HG03575 (cell line): Measurements from ENCODE around the gene DEFB132.

ENCODE experiments used
- ATAC-seq: cut with Tn5 transposase; IDR thresholded peaks from one replicate; pipeline ENCODE4 v1.9.1; 2021; ENCODE audit not compliant: unreplicated experiment, insufficient number of reproducible peaks, low FRiP score; ENCODE audit errors: extremely low read depth

Gene DEFB132

DNA sequence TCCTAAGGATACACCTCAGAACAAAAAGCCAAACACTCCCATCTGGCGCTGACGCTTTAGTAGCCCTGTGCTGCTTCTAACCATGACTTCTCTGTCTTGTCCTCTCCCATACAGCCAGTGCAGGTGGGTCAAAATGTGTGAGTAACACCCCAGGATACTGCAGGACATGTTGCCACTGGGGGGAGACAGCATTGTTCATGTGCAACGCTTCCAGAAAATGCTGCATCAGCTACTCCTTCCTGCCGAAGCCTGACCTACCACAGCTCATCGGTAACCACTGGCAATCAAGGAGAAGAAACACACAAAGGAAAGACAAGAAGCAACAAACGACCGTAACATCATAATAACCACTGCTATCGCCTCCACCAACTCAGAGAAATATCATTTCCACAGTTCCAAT, 1.4 kb downstream of the DEFB132 start:
- ATAC-seq, result no peak

DNA sequence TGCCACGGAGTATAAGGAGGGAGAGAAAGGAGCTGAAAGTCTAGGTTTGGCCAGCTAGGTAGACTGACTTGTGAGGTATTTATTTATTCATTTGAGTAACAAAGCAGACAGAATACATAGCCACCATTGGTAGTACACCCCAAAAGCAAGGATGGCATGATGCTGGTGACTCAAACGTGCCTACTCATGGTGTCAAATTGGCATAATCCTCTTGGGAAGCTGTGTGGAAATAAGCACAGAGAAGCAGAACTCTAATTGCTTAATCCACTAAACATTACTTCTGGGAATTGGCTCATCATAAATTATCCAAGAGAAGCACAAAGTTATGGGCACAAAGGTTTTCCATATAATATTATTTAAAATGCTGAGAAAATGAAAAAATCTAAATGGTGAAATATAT, 2.5 kb downstream of the DEFB132 start:
- no peak for ATAC-seq

DNA sequence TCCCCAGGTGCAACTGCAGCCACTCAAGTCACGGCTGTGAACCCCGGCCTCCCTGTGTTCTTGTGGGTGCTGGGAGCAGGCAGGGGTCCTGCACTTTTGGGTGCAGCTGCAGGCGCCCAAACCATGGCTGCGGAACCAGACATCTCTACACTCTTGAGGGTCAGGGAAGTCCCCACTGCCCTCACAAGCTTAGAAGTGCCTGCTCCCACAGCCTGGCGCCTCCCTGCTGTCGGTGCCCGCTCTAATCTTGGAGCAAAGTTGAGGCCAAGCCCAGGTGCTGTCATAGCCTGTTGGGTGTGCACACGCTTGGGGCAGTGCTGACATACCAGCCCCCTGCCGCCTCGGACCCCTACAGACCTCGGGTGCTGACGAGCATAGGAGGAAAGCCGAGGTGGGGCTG, 6.2 kb downstream of the DEFB132 start:
- no peak for ATAC-seq

DNA sequence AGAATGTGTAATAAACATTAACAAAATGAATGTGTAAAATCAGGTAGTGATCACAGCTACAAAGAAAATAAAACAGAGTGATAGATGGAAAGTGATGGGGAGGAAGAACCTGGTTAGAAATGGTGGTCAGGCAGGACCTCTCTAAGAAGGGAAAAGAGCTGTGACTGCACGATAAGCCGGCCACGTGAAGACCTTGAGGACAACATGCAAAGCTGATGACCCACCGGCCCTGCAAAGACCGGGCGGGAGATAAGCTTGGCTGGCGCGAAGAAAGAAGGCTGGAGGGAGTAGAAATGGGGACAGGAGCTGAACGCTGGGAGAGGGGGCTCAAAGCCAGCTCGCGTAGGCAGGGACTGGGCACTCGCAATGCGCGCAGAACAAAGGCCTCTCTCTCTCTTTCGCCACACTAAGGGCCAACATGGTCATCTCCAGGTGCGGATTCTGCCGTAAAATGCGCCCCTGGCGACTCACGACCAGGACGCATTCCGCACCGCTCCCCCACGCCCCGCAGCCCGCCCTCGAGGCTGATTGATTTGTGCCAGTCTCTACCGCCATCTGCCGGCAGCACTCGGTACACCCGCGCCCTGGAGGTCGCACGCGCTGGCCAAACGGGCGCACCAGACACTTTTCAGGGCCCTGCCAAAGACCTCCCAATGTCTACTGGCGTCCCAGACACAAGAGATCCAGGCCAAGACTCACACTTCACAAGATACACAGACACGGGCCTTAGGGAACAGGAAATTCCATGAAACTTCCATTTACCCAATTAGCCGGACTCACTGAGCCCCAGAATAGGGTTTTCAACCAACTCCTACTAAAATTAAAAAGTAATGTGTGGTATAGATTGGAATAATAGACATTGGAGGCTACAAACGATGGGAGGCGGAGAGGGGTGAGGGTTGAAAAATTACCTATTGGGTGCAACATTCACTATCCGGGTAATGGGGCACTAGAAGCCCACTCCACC, 9.4 kb downstream of the DEFB132 start:
- no peak for ATAC-seq

DNA sequence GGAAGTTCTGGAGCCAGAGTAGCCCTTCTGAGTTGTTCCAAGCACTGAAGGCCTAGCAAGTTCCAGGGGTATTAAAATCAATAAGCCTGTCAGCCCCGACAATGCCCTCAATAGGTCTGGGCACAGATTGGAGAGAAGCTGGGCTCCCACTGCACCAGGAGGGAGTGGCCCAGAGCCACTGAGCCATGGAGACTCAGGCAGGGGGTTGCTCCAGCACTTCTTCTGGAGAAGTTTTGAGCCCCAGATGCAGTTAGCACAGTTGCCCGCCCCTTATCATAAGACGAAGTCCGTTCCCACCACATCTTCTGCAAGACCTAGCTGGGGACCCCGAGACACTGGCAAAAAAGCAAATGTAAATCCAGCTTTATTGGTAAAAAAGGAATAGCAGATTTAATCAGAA, 13.0 kb downstream of the DEFB132 start:
- no peak for ATAC-seq

DNA sequence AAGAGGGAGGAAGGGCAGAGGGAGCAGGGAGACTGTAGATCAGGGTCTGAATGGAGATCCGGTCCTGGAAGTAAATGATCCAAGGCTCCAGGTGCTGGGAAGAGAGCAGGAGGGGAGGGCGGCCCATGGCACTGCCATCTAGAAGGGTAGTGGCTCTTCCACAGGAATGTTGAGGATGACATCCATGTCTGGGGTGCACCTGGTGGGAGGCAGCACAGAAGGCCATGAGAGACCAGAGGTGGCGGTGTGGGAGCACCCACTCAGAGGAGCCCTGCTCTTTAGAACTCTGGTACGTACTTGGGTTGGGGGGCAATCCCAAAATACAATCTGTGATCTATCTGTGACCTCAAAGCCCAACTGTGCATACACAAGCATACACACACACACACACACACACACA, 13.5 kb downstream of the DEFB132 start:
- no peak for ATAC-seq

DNA sequence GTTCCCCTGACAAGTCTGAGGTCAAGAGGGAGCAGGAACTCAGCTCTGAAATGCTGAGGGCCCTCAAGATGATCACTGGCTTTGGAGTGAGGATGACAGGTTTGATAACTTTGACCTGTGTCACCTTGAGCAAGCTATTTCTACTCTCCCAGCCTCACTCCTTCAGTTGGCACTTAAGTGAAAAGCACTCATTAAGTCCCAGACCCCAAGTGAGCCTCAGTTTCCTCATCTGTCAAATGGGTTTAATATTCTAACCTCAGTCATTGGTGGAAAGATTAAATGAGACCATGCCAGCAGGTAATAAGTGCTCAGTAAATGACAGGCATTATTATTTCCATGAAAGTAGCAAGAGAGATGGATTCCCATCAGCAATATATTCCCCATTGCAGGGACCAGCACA, 14.0 kb downstream of the DEFB132 start:
- ATAC-seq, result no peak

DNA sequence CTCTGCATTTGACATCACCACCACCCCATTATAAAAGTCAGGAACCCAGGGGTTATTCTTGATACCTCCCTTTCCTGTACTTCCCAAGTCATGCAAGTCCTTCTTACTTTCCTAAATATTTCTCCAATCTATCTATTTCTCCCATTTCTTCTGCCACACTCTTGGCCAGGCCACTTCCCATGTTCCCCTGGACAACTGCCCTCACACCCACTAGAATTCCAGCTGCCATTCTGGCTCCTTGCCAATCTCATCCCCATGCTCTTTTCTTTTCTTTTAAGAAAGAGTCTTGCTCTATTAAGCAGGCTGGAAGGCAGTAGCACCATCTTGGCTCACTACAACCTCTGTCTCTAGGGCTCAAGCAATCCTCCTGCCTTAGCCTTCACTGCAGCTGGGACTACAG, 15.2 kb downstream of the DEFB132 start:
- no peak for ATAC-seq

DNA sequence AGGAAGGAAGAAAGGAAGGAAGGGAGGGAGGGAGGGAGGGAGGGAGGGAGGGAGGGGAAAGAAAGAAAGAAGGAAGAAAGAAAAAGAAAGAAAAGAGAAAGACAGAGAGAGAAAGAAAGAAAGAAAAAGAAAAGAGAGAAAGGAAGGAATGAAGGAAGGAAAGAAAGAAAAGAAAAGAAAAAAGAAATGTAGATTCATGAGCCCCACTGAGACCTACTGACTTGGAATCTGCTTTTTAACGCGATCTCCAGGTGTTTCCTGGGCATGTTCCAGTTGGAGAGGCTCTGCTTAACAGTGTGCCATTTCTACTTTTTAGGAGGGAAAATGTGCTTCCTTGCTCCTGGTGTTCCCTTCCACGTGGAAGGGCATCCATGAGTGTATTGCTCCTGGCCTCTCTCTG, 16.4 kb downstream of the DEFB132 start:
- ATAC-seq, result no peak

DNA sequence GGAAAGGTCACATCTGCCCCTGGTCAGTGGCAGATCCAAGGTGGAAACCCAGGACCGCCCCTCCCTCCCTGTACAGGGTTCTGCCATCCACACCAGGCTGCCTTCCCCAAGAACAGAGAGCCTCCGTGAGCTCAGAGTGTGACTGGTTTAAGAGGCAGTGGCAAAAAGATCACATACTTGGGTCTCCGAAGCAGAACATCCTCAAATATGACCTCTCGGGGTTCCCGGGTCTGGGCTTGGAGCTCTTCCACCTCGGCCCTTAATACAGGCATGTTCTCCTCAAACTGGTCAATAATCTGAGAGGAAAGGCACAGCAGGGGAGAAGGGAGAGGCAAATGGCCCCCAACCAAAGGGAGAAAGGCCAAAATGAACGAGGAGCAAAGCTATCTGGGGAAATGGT, 18.3 kb downstream of the DEFB132 start:
- ATAC-seq, result no peak

DNA sequence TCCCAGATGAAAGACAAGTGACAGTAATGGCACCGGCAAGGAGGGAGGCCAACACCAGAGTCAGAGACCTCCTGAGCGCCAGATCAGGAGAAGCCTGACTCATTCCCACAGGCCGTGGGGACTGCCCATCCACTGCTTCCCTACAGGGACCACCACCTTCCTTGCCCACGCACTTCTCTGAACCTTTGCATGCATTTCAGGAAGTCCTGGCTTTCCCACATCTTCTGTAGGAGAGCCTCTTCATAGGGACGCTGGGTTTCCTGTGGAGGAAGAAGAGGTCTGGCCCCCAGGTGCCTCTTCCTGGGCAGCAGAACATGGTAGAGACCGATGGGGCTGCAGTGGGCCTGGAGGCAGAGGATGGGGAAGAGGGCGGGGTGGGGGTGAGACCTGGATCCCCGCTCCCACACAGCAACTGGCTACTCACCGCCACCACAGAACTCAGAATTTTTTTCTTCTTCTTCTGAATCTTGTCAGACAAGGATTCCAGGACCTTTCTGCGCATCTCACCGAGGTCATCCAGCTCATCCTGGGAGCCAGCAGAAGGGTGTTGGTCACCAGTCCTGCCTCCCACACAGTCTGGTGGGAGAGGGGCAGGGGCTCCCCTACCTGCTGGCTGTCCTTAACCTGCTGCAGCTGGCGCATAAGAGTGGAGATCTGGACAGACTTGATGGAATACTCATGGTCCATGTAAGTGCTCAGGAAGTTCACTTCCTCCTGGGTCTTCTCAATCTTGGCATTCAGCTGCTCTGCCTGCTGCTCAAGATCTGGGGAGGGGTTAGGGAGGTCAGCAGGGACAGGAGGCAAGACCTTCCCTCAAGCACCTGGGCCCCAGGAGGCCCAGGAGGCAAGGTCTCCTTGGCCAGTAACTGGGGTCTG, 19.3 kb downstream of the DEFB132 start:
- no peak for ATAC-seq

DNA sequence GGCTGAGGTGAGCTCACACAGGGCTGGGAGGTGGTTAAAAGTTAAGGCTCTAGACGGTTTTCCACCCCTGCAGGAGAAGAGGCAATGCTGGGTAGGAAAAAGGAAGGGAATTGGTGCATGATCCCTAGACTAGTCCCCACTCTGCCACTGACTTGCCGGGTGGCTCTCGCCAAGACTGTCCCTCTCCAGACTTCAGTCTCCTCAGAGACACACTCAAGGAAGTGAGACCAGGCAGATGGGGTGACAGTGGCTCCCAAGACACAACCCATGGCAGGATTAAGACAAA, 19.9 kb downstream of the DEFB132 start:
- ATAC-seq, result no peak

DNA sequence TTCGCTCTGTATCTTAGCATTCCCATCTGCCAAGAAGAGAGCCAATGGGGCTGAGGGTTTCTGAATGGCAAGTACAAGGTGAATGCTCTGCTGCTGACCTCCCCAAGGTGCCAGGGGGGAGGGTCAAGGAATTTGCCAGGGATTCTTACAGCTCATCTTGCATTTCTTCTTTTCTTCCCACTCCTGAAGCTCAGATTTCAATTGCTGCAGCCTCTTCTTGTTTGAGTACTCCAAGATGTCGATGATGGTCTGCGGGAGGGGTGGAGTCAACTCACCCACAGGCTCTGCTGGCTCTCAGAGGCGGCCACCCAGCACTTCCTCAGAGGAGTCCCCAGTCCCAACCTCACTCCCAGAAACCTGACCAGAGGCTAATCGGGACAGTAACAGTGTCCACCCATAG, 20.7 kb downstream of the DEFB132 start:
- no peak for ATAC-seq

DNA sequence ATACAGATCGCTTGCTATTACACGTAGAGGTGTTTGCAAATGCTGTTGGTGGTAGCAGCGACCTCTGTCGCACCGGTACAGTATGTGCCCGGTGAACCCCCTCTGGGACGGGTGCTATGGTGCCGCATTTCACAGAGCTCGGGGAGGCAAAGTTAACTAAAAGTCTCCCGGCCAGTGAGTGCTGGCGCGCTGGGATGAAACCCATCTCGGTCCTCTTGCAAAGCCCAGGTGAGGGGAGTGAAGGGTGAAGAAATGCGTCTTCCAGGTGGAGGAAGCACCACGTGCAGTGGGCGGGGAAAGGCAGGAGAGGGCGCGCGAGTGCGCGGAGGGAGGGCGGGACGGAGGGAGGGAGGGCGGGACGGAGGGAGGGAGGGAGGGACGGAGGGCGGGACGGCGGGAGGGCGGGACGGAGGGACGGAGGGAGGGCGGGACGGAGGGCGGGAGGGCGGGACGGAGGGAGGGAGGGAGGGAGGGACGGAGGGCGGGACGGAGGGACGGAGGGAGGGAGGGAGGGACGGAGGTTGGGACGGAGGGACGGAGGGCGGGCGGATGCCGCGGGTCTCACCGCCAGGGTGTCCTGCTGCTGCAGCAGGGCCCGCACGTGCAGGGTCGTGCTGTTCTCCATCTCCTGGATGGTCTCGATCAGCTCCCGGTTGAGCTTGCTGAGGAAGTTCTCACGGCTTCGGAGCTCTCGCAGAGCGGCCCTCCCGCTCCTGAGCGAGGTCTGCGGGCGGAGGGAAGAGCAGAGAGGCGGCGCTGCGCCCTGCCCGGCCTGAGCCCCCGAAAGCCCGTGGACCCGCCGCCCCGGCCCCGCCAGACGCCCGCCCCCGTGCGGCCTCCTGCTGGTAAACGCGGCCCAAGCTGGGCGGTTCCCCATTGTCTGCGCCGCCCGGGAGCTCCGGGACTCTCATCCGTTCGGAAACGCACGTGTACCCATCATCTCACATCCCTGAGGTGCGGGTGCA, 21.4 kb downstream of the DEFB132 start:
- no peak for ATAC-seq

DNA sequence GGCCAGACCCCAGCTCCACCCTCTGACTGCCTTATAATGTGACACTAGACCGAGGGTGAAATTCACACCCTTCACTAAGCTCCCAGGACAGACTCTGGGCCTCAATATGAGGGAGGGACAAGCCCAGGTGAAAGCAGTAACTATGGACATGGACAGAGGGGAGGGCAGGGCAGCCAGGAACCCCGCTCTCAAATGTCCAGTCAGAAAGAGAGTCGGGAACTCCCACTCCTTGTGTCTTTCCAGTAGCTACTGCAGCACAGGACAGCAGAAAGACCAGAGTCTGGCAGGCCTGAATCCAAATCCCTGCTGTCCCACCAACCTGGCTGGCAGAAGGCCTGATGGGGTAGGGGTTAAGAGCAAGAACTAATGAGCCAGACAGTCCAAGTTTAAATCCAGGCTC, 26.6 kb downstream of the DEFB132 start:
- no peak for ATAC-seq

DNA sequence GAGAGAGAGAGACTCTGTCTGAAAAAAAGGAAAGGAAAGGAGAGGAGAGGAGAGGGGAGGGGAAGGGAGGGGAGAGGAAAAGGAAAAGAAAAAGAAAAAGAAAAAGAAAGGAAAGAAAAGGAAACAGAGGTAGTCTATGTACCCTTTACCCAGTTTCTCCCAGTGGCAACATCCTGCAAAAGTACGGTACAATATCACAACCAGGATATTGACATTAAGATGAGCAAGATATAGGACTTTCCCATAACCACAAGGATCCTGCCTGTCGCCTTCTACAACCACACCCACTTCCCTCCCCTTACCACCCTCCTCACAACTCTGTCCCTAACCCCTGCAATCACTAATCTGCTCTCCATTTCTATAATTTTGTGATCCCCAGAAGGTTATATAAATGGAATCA, 29.0 kb downstream of the DEFB132 start:
- no peak for ATAC-seq

DNA sequence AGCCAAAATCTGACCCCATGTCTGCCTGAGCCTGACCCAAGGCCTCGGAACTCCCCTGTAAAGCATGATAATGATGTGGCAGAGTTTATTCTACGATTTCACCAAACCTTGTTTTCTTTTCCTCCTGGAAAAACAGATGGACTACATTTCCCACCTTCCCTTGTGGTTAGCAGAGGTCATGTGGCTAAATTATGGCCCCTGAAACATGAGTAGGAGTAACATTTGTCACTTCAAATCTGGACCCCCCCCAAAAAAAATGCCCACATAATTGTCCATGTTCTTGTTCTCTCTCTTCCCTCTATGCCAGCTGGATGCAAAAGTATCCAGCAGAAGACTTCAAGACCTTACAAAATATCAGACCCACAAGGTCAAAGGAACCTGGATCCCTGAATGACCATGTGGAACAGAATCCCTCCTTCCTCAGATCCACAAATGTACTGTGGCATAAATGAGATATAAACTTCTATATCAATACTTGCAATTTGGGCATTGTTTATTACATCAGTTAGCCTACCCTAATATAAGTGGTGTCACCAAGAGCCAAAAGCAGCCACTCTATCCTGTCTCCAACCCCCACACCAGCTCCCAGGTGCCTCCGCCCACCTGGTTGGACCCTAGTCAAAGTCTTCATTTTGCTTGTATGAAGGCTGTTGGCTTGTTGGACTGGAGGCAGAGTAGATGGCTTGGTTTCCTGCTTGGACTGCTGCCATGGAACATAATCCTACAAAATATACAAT, 31.6 kb downstream of the DEFB132 start:
- no peak for ATAC-seq

DNA sequence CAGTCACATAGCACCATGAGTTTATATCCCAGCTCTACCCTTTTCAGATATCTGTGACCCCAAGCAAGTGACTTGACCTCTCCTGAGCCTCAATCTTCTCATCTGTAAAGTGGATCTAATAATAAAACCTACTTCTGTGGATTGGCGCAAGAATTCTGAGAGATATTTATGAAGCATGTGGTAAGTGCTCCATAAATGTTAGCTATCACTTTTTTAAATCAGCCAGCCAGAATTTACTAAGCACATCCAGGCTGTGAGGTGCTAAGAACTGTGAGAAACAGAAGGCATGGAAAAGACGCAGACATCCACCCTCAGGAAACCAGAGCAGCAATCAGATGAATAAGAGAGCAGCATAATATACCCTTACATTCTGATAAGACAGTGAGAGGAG, 32.2 kb downstream of the DEFB132 start:
- ATAC-seq, result no peak
